C1 segment of cervical spinal cord (tissue), 14 donors: ENCODE data around the gene ATP6AP2.
"Not testable (repeated sequence)": the region's sequence is repeated elsewhere in the genome, so short reads cannot be mapped to it uniquely, and the experiment has no call there.

Experiments
- DNase-seq, 14 donors: peaks; one replicate each; lab custom pipeline; 2025; lab: John Stamatoyannopoulos, UW

ATP6AP2 gene

DNA sequence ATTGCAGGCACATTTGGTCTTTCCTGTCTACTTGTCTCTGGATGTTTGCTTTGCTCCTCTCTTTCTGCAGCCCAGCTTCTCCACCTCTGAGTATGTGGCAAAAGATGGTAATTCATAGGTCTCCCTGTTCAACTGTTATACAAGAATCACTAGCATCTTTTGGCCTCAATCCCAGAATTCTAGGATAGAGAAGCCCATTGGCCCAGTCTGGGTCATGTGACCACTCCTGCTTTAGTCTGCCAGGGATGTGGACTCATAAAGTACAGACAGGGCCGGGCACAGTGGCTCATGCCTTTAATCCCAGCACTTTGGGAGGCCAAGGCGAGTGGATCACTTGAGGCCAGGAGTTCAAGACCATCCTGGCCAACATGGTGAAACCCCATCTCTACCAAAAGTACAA is 5.4 kb upstream of the ATP6AP2 start:
- DNase-seq, result peak in 5 of 14 donors; percentile 1 to 10 (median 4)

DNA sequence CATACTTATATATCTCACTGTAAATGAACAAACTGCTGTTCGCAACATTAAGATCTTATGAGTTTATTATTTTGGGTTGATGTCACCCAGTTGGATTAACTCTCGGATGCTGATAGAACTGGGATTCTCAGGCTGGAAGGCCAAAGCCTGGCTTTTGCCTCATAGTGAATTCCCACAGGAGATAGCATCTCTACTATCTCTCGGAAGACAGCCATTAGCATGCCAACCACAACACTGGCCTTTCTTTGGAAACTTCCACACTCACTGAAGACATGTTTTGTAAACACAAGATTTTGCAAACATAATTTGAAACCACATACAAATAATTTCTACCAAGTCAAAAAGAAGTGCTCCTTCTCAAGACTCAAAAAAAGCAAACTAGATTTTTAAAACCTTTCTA is 4.5 kb upstream of the ATP6AP2 start:
- no peak for DNase-seq

DNA sequence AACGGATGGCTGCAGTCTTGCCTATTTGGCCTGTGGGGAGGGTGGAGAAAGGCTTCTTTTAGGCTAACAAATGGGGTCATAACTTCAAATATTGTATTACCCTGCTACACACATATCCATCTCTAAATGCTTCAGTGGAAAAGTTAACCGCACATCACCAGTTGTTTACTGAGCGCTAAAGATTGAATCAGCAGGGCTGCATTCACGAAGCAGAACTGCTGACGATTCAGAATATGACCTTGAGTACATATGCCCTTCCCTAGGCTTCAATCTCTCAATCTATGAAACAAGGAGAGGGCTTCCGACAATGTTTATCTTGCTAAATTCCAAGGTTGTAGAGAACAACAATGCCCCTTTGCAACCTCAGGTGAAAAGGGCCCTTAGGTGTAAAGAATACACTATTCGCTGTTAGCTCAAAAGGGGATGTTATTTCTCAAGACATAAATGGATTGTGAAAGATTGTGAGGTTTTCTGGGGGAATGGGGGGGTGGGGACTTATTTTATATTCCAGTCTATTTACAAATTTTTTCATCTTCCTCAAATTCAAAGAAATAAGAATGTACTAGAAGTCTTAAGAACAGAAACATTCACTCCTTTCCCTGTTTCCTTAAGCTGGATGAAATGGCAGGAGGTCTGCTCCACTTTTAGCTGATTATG is 2.6 kb upstream of the ATP6AP2 start:
- no peak for DNase-seq

DNA sequence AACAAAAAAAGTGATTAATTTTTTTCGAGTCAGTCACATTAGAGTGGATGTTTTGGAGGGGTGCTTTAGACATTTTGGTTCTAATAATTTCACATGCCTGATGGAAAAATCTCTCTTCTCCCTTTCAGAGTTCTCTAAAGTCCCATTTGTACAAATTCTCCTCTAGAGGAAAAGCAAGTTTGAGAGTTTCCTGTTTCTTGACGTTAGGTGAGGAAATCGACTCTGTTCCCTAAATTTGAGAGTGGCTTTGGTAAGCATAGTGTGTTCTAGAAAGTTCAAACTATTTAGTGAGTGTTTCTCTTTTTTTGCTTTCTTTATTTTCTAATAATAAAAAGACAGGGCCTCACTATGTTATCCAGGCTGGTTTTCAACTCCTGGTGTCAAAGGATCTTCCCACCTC is 1.6 kb upstream of the ATP6AP2 start:
- no peak for DNase-seq

DNA sequence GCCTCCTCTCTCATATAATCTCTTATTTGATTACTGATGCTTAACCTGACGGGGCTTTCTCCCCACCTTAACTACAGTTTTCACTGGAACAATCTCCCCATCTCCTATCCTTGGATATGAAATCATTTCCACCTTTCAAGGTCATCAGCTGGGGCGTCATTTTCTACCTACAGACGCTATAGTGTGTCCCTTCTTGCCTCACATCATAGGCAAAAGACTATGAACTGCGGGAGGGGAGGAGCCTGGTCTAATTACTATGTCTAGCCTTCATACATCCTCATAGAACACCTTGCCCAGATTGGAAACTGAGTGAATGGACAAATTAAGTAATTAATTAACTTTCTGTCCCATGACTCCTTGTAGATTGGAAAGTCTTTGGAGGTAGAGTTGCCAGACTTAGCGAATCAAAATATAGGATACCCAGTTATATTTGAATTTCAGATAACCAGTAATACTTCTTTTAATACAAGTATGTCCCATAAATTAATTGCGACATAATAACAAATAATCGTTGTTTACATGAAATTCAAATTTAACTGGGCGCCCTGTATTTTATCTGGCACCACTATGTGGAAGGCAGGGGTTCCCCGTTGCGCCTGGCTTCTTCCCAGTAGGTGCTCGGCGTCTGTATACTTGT is 752 bp upstream of the ATP6AP2 start:
- no peak for DNase-seq

DNA sequence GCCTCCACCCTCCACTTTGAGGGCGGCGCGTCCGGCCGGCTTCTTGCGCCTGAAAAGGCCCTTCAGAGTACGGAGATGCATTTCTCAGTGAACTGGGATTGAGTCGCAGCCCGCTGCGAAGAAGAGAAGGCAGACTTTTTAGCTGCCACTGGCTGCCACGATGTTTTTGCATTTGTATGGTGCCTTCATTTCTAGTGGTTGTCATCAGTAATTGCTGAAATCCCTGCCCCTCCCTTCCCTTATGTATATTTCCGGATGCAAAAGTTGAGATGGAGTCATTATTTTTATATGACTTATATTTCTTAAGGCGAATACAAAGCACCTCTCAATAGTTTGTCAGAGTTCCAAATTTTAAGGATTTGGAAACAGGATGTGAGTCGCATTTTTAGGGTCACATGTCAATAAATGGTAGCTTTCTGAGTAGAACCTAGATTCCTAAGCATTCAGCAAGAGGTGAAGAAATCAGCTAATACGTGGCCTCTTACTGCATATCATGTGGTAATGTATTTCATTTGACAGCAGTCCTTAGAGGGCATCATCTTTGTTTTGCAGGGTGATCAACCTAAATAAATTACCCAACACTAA is 658 bp downstream of the ATP6AP2 start:
- peak in 1 of 14 donors; percentile 17 for DNase-seq

DNA sequence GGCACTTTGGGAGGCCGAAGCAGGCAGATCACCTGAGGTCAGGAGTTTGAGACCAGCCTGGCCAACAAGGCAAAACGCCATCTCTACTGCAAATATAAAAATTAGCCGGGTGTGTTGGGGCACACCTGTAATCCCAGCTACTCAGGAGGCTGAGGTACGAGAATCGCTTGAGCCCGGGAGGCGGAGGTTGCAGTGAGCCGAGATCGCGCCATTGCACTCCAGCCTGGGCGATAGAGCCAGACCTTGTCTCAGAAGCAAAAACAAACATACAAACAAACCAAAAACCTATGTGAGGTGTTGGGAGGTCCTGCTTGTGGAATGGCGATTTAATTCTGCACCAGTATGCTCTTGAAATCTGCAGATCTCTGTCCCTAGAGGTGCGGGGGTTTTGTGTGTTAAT is 1.4 kb downstream of the ATP6AP2 start:
- DNase-seq, result not testable (repeated sequence)

DNA sequence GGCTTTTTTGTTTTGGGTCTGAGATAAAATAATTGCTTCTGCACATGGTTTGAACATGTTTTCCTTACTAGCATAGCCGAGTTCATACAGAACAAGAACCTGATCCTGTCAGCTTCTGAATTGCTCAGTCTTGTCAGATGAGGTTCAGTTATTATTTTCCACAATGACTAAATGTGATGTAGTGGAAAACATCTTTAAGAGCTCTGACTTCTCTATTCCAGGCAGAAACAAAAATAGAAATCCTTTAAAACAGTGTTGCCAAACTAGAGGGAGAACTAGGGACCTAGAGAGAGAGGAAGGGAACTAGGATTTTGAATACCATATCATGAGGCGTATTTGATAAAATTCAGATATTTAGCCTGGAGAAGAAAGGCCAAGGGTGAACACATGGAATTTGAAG is 2.0 kb downstream of the ATP6AP2 start:
- no peak for DNase-seq

DNA sequence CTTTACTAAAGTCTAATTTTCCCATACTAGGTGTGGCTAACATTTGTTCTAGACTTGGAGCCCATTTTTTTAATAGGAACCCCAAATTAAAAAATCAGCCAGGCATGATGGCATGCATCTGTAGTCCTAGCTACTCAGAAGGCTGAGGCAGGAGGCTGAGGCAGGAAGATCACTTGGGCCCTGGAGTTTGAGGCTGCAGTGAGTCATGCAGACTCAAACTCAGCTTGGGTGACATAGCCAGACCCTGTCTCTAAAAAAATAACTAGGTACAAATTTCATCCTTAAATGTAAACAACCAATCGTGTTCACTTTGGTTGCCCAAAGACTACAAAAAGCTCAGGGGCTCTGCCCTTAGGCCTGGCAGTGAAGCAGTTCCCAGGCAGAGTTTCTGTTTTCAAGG is 6.9 kb downstream of the ATP6AP2 start:
- DNase-seq, result not testable (repeated sequence)

DNA sequence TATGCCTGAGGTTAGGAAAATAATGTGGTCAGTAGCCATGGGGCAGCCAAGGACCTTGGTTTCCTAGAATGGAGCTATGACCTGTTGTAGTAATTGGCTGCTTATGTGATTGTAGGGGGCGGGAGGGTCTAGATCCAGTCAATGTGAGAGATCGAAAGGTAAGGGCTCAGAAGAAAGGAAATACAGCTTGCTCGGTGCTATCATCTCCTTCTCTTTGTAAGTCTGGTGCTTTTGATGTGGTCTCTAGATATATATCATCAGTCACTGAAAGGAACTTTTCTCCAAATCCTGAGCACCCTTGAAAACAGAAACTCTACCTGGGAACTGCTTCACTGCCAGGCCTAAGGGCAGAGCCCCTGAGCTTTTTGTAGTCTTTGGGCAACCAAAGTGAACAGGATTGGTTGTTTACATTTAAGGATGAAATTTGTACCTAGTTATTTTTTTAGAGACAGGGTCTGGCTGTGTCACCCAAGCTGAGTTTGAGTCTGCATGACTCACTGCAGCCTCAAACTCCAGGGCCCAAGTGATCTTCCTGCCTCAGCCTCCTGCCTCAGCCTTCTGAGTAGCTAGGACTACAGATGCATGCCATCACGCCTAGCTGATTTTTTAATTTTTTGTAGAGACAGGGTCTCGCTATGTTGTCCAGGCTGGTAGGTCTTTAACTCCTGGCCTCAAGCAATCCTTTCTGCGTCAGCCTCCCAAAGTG is 9.0 kb downstream of the ATP6AP2 start:
- not testable (repeated sequence) for DNase-seq

DNA sequence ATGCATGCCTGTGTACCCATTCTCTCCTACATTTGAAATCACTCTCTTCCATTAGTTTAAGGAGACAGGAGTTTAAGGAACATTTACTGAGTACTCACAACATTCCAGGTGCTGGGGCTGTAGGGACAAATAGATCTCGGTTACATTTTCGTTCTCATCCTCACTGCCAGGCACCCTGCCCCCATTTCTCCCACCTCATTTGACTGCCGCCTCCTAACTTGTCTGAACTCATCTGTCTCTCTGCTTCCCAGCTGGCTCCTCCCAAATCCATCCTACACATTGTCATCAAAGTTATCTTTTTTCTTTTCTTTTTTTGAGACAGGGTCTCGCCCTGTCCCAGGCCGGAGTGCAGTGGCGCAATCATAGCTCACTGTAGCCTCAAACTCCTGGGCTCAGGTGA is 22.7 kb downstream of the ATP6AP2 start:
- no peak for DNase-seq

DNA sequence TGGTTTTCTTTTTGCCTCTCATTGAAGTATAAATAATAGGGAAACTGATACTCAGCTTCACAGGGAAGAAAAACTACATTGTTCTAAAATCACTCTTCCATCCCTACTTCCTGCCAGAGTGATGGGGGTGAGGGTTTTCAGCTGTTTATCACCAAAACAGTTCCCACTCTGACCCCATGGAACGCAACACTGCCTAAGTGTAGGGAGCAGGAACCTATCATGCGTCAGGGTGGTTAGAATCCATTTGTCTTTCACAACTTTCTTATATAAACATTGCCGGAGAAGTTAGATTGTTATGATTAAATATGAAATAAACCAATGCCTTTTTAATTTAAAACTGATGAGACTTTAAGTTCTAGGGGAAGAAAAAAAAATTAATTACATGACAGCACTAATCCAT is 26.6 kb downstream of the ATP6AP2 start:
- DNase-seq, result no peak

DNA sequence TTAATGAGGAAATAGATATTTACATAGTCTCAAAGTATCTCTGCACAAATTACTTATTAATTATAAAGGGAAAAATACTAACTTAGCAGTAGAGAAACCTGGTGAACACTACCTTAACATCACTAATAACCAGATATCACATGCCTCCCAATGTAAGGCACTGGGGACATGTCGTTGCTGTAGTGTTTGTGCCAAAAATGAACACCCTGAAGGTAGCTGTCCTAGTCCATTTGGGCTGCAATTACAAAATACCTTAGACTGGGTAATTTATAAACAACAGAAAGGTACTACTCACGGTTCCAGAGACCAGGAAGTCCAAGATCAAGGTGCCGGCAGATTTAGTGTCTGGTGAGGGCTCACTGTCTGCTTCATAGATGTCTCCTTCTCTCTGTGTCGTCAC is 31.7 kb downstream of the ATP6AP2 start:
- DNase-seq, result no peak

DNA sequence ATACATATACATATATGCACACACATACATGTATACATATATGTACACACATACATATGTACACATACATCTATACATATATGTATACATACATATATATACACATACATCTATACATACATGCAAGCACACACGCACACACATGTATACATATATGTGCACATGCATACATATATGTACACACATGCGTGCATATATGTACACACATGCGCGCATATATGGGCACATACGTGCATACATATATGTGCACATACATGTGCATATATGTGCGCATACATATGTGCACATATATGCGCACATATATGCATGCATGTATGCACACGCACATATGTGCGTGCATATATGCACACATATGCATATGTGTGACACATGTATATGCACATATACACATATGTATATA is 35.2 kb downstream of the ATP6AP2 start:
- no peak for DNase-seq

DNA sequence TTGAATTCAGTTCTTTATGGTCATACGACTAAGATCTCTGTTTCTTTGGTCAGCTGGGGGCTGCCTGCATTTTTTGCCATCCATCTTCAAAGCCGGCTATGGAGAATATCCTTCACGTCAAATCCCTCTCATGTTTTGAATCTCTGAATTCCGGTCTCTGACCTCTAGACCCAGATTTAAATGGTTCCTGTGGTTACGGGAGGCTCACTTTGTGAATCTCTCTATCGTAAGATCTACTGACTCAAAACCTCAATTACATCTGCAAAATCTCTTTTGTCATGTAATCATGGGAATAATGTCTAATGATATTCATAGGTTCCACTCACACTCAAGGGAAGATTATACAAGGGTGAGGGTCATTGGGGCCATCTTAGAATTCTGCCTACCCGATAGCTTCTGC is 36.8 kb downstream of the ATP6AP2 start:
- DNase-seq, result no peak

DNA sequence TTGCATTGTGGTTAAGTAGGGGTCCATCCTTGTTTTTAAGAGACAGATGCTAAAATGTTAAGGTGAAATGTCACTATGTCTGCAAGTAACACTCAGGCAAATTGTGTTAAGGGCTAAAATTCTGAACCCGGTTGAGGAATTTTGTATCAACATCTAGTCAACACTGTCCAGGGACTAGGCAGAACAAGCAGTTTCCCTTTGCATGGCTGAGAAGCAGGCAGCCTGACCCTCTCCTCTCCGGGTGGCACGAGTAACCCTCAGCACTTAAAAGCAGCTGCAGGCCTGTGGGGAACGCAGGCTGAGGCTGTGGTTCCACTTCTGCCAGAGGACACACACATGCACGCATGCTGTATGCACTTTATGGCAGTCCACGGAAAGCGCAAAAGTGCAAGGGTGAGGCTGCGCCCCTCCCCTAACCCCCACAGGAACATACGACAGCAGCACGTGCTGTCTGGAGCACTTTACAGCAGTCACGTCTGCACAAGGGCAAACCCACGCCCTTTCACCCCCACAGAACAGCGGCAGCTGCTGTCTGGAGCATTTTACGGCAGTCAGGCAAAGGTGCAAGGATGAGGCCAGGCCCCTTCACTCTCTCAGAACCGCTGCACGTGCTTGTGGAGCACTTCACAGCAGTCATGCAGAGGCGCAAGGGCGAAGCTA is 41.8 kb downstream of the ATP6AP2 start:
- no peak for DNase-seq

DNA sequence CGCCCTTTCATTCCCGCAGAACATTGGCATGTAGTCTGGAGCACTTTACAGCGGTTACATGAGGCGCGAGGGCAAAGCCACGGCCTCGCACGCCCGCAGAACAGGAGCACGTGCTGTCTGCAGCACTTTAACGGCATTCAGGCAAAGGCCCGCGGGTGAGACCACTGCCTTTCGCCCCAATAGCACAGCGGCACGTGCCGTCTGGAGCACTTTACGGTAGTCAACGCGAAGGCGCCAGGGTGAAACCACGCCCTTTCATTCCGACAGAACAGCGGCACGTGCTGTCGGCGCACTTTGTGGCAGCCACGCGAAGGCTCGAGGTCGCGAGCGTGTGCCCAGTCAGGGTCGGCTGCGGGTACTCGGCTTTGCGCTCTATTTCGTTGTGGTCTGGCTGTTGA is 42.4 kb downstream of the ATP6AP2 start, which contains the start of gene MPC1L:
TSS of gene MPC1L (plus strand) at position 290 of the 398 bp plus-strand sequence. CDS start 138 bp downstream, outside the sequence.
- no peak for DNase-seq

DNA sequence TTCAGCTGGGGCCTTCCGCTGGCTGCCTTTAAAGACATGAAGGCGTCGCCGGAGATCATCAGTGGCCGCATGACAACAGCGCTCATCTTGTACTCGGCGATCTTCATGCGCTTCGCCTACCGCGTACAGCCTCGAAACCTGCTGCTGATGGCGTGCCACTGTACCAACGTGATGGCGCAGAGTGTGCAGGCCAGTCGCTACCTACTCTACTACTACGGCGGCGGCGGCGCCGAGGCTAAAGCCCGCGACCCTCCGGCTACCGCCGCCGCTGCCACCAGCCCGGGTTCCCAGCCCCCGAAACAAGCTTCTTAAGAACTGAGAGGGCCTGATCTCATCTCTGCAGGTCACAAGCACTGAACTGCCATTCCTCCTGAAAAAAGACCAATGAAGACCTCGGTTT is 42.9 kb downstream of the ATP6AP2 start:
- no peak for DNase-seq

DNA sequence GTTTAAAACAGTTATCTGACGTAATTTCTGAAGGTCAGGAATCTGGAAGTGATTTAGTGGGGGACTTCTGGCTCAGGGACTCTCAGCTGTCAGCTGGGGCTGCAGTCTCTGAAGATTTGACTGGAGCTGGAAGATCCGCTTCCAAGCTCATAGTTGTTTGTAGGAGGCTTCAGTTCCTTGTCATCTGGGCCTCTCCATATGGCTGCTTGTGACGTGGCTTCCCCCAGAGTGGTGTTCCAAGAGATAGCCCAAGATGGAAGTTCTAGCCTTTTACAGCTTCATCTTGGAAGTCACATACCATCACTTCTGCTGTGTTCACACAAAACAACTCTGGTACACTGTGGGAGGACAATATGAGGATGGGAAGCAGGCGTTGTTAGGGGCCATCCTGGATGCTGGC is 44.5 kb downstream of the ATP6AP2 start:
- no peak for DNase-seq

DNA sequence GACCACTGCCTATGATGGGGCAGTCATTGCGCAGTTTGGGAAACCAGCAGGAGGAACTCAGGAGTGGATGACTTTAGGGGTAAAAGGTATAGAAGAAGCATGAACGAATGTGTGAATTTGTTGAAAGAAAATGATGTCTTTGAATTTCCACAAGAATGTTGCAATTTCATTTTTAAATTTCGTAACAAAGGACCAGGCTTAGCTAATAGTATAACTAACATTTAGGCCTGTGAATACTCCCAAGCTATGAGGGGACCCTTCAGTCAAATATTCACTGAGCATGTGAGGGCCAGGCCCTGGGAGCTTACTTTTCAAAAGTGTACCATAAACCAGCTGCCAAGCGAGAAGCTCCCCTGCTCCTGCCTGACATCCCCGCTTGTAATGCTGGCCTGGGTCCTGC is 47.7 kb downstream of the ATP6AP2 start:
- DNase-seq, result no peak

DNA sequence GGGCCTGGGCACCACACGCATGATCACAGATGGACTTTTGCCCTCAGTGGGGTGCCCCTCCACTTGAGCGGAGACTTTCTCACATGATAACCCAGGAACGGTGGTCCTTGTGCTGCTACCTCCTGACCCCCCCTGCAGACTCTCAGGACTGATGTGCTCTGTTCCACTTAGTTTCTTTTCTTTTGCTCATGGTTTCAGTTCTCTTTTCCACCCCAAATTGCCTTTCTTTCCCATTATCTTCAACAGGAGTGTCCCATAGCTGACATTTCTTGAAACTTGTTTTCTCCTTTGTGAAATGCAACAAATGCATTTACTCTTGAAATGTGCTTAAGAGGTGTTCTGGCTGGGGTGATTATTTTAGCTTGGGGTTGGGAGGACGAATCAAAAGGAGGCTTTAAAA is 51.4 kb downstream of the ATP6AP2 start:
- DNase-seq, result no peak

DNA sequence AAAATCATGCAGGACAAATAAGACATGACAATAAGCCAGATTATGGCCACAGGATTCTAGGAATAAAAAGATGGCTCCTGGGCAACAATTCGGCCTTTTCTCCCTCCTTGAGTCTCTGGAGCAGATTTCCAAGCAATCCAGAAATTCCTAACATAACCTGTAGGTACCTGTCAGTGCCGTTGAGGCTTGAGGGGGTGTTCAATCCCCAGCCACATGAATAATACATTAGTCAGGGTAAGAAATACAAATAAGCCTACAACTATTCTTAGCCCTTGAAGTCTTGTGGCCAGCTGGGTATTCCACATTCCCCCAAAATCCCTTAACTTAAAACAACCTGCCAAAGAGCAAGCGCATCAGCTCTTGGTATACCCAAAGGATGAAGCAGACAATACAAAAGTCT is 56.9 kb downstream of the ATP6AP2 start:
- no peak for DNase-seq
